H9 (cell line): ENCODE measurements around the gene GALNT7. TPM values are rescaled to one million over a fixed set of nuclear protein-coding genes. Genes with fewer than 3 reads are reported as not detected.

Source experiments
- DNase-seq: peaks from one replicate; pipeline ENCODE4 v3.0.0-alpha.2; 2017
- H2AFZ ChIP-seq: one replicate; pipeline ENCODE4 v1.6.1; 2013; ENCODE audit warnings: mild to moderate bottlenecking, low read length, control low read depth, moderate library complexity
- H2AK5ac ChIP-seq: 2 replicates; pipeline ENCODE4 v1.6.1; 2013; ENCODE audit warnings: low read length, control low read depth, mixed read lengths; ENCODE audit not compliant: insufficient read length
- H2BK120ac ChIP-seq: one replicate; pipeline ENCODE4 v1.6.1; 2013; ENCODE audit warnings: low read depth, mild to moderate bottlenecking, low read length, control low read depth, inconsistent platforms; ENCODE audit not compliant: poor library complexity, severe bottlenecking
- H2BK12ac ChIP-seq: 2 replicates; pipeline ENCODE4 v1.6.1; 2013; ENCODE audit warnings: low read length, control low read depth, mixed read lengths, low read depth; ENCODE audit not compliant: insufficient read length
- H2BK15ac ChIP-seq: 2 replicates; pipeline ENCODE4 v1.6.1; 2013; ENCODE audit warnings: low read depth, low read length, control low read depth
- H2BK20ac ChIP-seq: one replicate; pipeline ENCODE4 v1.6.1; 2013; ENCODE audit warnings: low read depth, mild to moderate bottlenecking, low read length, control low read depth, inconsistent platforms; ENCODE audit not compliant: poor library complexity, severe bottlenecking
- H2BK5ac ChIP-seq: 2 replicates; pipeline ENCODE4 v1.6.1; 2013; ENCODE audit warnings: low read length, control low read depth, mixed read lengths; ENCODE audit not compliant: insufficient read length
- H3K14ac ChIP-seq: 2 replicates; pipeline ENCODE4 v1.6.1; 2013; ENCODE audit warnings: low read length, control low read depth; ENCODE audit not compliant: insufficient read depth
- H3K18ac ChIP-seq: 2 replicates; pipeline ENCODE4 v1.6.1; 2013; ENCODE audit warnings: low read depth, mild to moderate bottlenecking, mixed read lengths, low read length, control low read depth; ENCODE audit not compliant: insufficient read length
- H3K23ac ChIP-seq: 2 replicates; pipeline ENCODE4 v1.6.1; 2013; ENCODE audit warnings: low read length, control low read depth, mixed read lengths, low read depth; ENCODE audit not compliant: insufficient read length
- H3K23me2 ChIP-seq: 2 replicates; pipeline ENCODE4 v1.6.1; 2013; ENCODE audit warnings: low read depth, mild to moderate bottlenecking, mixed read lengths, low read length, control low read depth; ENCODE audit not compliant: insufficient read length, poor library complexity, severe bottlenecking
- H3K27ac ChIP-seq: 2 replicates; pipeline ENCODE4 v1.5.1; 2013; ENCODE audit warnings: low read length, control low read depth, mixed read lengths, low read depth; ENCODE audit not compliant: insufficient read length
- H3K27me3 ChIP-seq: 2 replicates; pipeline ENCODE4 v1.6.1; 2013; ENCODE audit warnings: low read length, control low read depth, inconsistent platforms; ENCODE audit not compliant: insufficient read depth
- H3K4ac ChIP-seq: 2 replicates; pipeline ENCODE4 v1.6.1; 2013; ENCODE audit warnings: low read depth, mild to moderate bottlenecking, control low read depth, inconsistent platforms, low read length, moderate library complexity
- H3K4me1 ChIP-seq: 2 replicates; pipeline ENCODE4 v1.6.1; 2013; ENCODE audit warnings: low read length, control low read depth, inconsistent platforms; ENCODE audit not compliant: insufficient read depth
- H3K4me2 ChIP-seq: 2 replicates; pipeline ENCODE4 v1.6.1; 2013; ENCODE audit warnings: low read length, control low read depth, mixed read lengths; ENCODE audit not compliant: insufficient read length, insufficient read depth
- H3K56ac ChIP-seq: 2 replicates; pipeline ENCODE4 v1.6.1; 2013; ENCODE audit warnings: low read depth, mild to moderate bottlenecking, mixed read lengths, low read length, control low read depth; ENCODE audit not compliant: insufficient read length
- H3K79me1 ChIP-seq: 2 replicates; pipeline ENCODE4 v1.6.1; 2013; ENCODE audit warnings: low read depth, mild to moderate bottlenecking, moderate library complexity, low read length, control low read depth, inconsistent platforms; ENCODE audit not compliant: insufficient read depth, poor library complexity, severe bottlenecking
- H3K79me2 ChIP-seq: 2 replicates; pipeline ENCODE4 v1.6.1; 2013; ENCODE audit warnings: low read length, control low read depth, inconsistent platforms; ENCODE audit not compliant: insufficient read depth
- H3K9ac ChIP-seq: 2 replicates; pipeline ENCODE4 v1.6.1; 2013; ENCODE audit warnings: low read length, control low read depth, mixed read lengths; ENCODE audit not compliant: insufficient read length; ENCODE audit errors: extremely low read depth
- H3K9me3 ChIP-seq: one replicate; pipeline ENCODE4 v1.6.1; 2013; ENCODE audit warnings: low read depth, low read length, inconsistent platforms; ENCODE audit not compliant: control insufficient read depth
- H3T11ph ChIP-seq: one replicate; pipeline ENCODE4 v1.6.1; 2013; ENCODE audit warnings: mild to moderate bottlenecking, low read length, control low read depth, inconsistent platforms
- H4K20me1 ChIP-seq: one replicate; pipeline ENCODE4 v1.6.1; 2013; ENCODE audit not compliant: control insufficient read depth, insufficient read length, insufficient read depth
- H4K5ac ChIP-seq: 2 replicates; pipeline ENCODE4 v1.6.1; 2013; ENCODE audit warnings: low read depth, mild to moderate bottlenecking, mixed read lengths, low read length, control low read depth; ENCODE audit not compliant: insufficient read length
- H4K8ac ChIP-seq: replicated peaks from 2 replicates; pipeline ENCODE4 v1.6.1; 2013; ENCODE audit warnings: low read length, control low read depth, mixed read lengths, low read depth; ENCODE audit not compliant: insufficient read length
- H4K91ac ChIP-seq: 2 replicates; pipeline ENCODE4 v1.6.1; 2013; ENCODE audit warnings: low read depth, mild to moderate bottlenecking, moderate library complexity, mixed read lengths, low read length, control low read depth; ENCODE audit not compliant: insufficient read length
- H3K27ac Mint-ChIP-seq, 3 experiments: 2 replicates in 2 of 3; 3 replicates in 1 of 3; pipeline ENCODE4 v1.8.0; 2020 to 2021; ENCODE audit warnings: mixed read lengths in 3 of 3, mild to moderate bottlenecking in 1 of 3, moderate library complexity in 1 of 3
- H3K27me3 Mint-ChIP-seq: 2 replicates; pipeline ENCODE4 v1.8.0; 2021; ENCODE audit warnings: low read depth, mild to moderate bottlenecking, moderate library complexity, mixed read lengths
- H3K36me3 Mint-ChIP-seq, 3 experiments: 2 replicates in 2 of 3; 3 replicates in 1 of 3; pipeline ENCODE4 v1.8.0; 2020 to 2021; ENCODE audit warnings: low read depth in 3 of 3, mixed read lengths in 3 of 3; ENCODE audit not compliant: insufficient read depth in 1 of 3
- H3K4me1 Mint-ChIP-seq, 2 experiments: 2 replicates each; pipeline ENCODE4 v1.8.0; 2020; ENCODE audit warnings: mixed read lengths in 2 of 2
- H3K4me3 Mint-ChIP-seq, 2 experiments: 2 replicates in 1 of 2; 3 replicates in 1 of 2; pipeline ENCODE4 v1.8.0; 2020 to 2021; ENCODE audit warnings: mild to moderate bottlenecking in 2 of 2, mixed read lengths in 2 of 2, moderate library complexity in 1 of 2
- H3K9me3 Mint-ChIP-seq, 2 experiments: 2 replicates in 1 of 2; 3 replicates in 1 of 2; pipeline ENCODE4 v1.8.0; 2020; ENCODE audit warnings: mild to moderate bottlenecking in 2 of 2, mixed read lengths in 2 of 2, moderate library complexity in 1 of 2
- WGBS: extraction: QIAGEN DNeasy Blood & Tissue Kit; methylation state at CpG from one replicate; pipeline ENCODE4 v1.1.7; 2013; ENCODE audit warnings: missing lambda C conversion rate, low lambda C conversion rate, mixed read lengths; ENCODE audit not compliant: insufficient read length; ENCODE audit errors: extremely low coverage; 5-methylcytosine and 5-hydroxymethylcytosine counted together
- total RNA-seq: library from RNA; stranded (reverse); gene quantifications from 2 replicates; pipeline ENCODE4 v1.2.1, GENCODE V29; 2021
- TF ChIP-seq, protein P1 (sequence below): fragments of 200-600 bp; sonication (generic); conservative IDR thresholded peaks from 3 replicates; pipeline ENCODE4 v1.8.0; 2021; ENCODE audit warnings: antibody characterized with exemption, mild to moderate bottlenecking

The GALNT7 gene
- total RNA-seq, 1 experiment from 2014 or later: 57.3 TPM

DNA sequence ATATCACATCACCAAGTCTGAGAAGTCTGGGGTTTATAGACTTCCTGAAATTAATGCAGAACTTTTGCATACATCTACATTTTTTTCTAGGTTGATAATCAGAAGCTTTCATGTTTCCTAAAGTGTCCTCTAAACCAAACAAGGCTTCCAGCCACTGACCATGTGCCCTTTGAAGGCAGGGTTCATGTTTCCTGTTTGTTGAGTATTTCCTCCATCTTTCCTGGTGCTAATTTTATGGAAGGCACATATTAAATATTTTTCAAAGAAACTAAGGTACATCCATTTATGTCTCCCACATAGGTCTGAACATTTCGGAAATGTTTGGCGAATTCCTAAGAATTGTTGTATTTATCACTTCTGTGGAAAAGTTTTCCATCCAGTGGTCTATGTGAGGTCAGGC is 5.6 kb downstream of the GALNT7 start:
- Histone ChIP-seq H3K23ac (no peak overlapping the region), H3K27ac (no peak overlapping the region), H2BK120ac (no peak overlapping the region), H3K79me2 (peaks cover 70% of the 10 kb centered on the region), H4K5ac (no peak overlapping the region), H3K79me1 (peaks cover 7% of the 10 kb centered on the region), H2BK15ac (no peak overlapping the region), H3K27me3 (no peaks in the 10 kb centered on the region), H2AK5ac (no peak overlapping the region), H2BK20ac (no peak overlapping the region), H4K20me1 (no peaks in the 10 kb centered on the region), H3K4me2 (no peak overlapping the region), H3K23me2 (peaks cover 3% of the 10 kb centered on the region), H4K8ac (no peak overlapping the region), H3T11ph (no peak overlapping the region), H4K91ac (no peak overlapping the region), H2BK5ac (no peak overlapping the region), H3K56ac (no peak overlapping the region), H3K4me1 (peaks cover 34% of the 10 kb centered on the region), H2BK12ac (no peak overlapping the region), H3K14ac (no peak overlapping the region), H3K9ac (no peak overlapping the region), H3K4ac (no peak overlapping the region), H3K9me3 (no peaks in the 10 kb centered on the region), H2AFZ (no peak overlapping the region), H3K18ac (no peak overlapping the region)
- TF ChIP-seq, protein P1, sequence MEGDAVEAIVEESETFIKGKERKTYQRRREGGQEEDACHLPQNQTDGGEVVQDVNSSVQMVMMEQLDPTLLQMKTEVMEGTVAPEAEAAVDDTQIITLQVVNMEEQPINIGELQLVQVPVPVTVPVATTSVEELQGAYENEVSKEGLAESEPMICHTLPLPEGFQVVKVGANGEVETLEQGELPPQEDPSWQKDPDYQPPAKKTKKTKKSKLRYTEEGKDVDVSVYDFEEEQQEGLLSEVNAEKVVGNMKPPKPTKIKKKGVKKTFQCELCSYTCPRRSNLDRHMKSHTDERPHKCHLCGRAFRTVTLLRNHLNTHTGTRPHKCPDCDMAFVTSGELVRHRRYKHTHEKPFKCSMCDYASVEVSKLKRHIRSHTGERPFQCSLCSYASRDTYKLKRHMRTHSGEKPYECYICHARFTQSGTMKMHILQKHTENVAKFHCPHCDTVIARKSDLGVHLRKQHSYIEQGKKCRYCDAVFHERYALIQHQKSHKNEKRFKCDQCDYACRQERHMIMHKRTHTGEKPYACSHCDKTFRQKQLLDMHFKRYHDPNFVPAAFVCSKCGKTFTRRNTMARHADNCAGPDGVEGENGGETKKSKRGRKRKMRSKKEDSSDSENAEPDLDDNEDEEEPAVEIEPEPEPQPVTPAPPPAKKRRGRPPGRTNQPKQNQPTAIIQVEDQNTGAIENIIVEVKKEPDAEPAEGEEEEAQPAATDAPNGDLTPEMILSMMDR: no peak
- Mint-ChIP-seq H3K4me3 (no peak overlapping the region), H3K36me3 (no peaks in the 10 kb centered on the region), H3K27ac (no peak overlapping the region; a peak in 1 of 7 replicates), H3K27me3 (no peaks in the 10 kb centered on the region; the same call in 1 of the 2 replicates), H3K9me3 (peaks cover 0 to 3% of the 10 kb centered on the region in 2 experiments; a peak in 1 of 5 replicates), H3K4me1 (peaks cover 71 to 75% of the 10 kb centered on the region in 2 experiments)
- no peak for DNase-seq
- no CpG with 5 or more reads among the region's 2 CpGs for WGBS
